GM19328 (cell line): Measurements from ENCODE around the gene POLL.

Experiments
- ATAC-seq: cut with Tn5 transposase; IDR thresholded peaks from one replicate; pipeline ENCODE4 v1.9.1; 2021; ENCODE audit warnings: mild to moderate bottlenecking, moderate library complexity; ENCODE audit not compliant: unreplicated experiment

The POLL gene

GRCh38 chr10:101575091-101575490 is 13.0 kb downstream of the POLL start:
- no peak for ATAC-seq

- no peak for ATAC-seq
Observed at GRCh38 chr10:101573885-101574753, 13.9 kb downstream of the POLL start.

- no peak for ATAC-seq
Observed at GRCh38 chr10:101572785-101573184, 15.3 kb downstream of the POLL start.

GRCh38 chr10:101572126-101572525 is 15.9 kb downstream of the POLL start:
- no peak for ATAC-seq

GRCh38 chr10:101571271-101571925 is 16.7 kb downstream of the POLL start:
- no peak for ATAC-seq

GRCh38 chr10:101570428-101571270 is 17.4 kb downstream of the POLL start:
- peak; percentile 9 for ATAC-seq

- ATAC-seq = peak; percentile 50
Observed at GRCh38 chr10:101569622-101570427, 18.2 kb downstream of the POLL start.

- ATAC-seq = no peak
Observed at GRCh38 chr10:101569323-101569621, 18.8 kb downstream of the POLL start.

- ATAC-seq = no peak
Observed at GRCh38 chr10:101568054-101568745, 19.9 kb downstream of the POLL start.

GRCh38 chr10:101567165-101568006 is 20.7 kb downstream of the POLL start:
- ATAC-seq = no peak

GRCh38 chr10:101566333-101567164 is 21.5 kb downstream of the POLL start:
- no peak for ATAC-seq

GRCh38 chr10:101565936-101566332 is 22.1 kb downstream of the POLL start:
- ATAC-seq = no peak

GRCh38 chr10:101565370-101565900 is 22.6 kb downstream of the POLL start:
- no peak for ATAC-seq

GRCh38 chr10:101564490-101564991 is 23.5 kb downstream of the POLL start:
- no peak for ATAC-seq

GRCh38 chr10:101563497-101564040 is 24.5 kb downstream of the POLL start:
- ATAC-seq = no peak

- ATAC-seq = no peak
Observed at GRCh38 chr10:101563007-101563406, 25.1 kb downstream of the POLL start.

- ATAC-seq = no peak
Observed at GRCh38 chr10:101562231-101562630, 25.8 kb downstream of the POLL start.
